ENCODE results near the gene IP6K3.
A peak's percentile ranks its signal among the peaks of the same experiment; 100 is the strongest.

Gene IP6K3

DNA sequence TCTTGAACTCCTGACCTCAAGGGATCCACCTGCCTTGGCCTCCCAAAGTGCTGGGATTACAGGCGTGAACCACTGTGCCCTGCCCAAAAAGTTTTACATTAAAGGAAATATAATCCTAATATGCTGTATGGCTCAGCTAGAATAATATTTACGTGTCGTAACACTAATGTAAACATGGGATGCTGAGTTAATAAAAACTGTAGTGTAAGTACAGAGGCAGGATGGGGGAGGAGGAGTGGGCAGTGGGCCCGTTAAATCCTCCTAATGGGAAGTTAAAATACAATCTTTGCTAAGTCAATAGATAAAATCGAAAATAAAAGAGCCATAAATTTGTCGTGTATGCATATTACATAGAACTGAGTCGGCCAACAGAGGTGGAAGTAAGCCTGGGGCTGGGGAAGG, 12.1 kb upstream of the IP6K3 start:
- DNase-seq = no peak

DNA sequence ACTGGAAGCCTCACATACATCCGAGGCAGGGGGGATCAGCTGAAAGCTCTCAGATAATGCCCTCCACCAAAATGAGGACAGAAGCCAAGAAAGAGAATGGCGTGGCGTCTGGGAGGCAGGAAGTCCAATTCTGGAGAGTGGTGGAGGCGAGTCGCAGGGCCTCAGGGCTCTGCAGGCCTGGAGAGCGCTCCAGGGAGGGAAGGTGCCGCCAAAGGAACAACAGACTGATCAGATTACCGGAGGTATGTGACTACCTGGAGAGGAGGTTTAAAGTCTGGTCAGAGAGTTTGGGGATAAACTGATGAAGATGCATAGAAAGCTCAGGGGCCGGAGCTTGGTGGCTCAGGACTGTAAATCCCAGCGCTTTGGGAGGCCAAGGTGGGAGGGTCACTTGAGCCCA, 11.2 kb upstream of the IP6K3 start:
- DNase-seq = no peak

DNA sequence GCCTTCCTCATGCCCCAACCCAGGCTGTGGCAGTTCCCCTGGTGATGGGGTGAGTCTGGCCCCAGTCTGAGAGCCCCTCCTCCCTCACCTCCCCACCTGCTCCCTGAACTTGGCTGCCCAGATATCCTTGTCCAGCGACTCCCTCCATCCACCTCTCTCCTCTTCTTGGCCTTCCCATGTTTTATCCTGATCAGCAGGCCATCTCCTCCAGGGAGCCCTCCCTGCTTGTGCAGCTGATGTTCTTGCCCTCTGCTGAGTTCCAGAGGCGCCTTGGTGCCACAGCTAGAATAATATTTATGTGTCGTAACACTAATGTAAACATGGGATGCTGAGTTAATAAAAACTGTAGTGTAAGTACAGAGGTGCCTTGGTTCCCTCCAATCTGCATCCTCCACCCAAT, 10.4 kb upstream of the IP6K3 start:
- no peak for DNase-seq

DNA sequence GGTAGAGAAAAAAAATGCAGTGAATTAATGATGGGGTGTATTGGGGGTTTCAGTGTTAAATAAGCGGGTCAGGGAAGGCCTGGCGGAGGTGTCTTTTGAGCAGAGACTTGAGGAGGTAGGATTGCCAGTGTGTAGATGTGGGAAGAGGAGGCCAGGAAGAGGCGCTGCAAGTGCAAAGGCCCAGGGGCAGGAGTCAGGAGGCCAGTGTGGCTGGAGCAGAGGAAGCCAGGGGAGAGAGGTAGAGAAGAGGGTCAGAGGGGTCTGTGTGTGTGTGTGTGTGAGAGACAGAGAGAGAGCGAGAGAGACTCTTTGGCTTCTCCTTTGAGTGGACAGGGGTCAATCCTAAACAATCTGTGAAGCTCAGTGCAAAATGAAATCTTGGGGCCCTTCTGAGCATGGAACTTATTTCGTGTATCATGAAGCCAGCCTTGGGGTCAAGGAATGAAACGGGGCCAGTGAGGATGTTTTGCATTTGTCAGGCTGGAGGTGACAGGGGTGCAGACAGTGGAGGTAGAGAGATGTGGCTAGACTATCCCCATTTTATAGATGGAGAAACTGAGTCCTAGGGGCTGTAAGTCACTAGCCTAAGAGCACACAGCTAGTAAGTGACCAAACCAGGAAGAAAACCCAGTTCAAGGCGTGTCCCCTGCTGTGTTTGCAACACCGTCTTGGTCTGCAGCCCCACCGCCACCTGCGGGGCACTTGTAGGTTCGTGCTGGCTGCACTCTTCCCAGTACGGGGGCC, 9.7 kb upstream of the IP6K3 start:
- DNase-seq = no peak

DNA sequence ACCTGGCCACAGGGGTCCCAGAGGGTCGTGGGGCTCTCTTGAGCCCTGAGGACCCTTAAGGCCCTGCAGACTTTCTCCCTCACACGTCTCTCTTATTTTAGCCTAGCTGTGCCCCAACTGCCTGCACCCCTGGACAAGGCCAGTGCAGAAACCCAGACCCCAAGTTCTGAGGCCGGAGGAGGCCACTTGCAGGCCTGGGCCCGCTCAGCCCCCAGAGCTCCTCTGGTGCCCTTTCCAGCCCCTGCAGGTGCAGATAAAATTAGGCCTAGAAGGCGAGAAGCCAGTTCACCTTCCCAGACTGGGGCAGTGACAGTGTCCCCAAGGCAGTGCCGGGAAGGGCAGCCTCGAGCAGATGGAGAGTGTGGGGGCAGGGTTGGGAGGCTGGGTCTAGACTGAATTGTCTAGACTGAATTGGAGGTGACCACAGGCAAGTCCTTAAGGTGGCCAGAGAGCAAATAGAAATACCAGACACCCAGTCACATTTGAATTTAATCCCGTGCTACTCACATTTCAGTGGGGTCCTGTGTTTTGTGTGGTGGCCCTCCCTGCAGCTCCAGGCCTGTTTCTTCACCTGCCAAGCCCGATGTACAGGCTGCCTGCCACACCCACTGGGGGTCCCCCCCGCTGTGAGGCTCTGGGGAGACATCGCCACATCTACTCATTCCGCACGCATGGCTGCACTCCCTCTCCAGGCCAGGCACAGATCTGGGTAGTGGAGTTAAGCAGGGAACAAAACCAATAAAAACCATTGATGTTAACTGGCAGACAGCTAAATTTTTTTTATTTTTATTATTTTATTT, 8.6 kb upstream of the IP6K3 start:
- no peak for DNase-seq

DNA sequence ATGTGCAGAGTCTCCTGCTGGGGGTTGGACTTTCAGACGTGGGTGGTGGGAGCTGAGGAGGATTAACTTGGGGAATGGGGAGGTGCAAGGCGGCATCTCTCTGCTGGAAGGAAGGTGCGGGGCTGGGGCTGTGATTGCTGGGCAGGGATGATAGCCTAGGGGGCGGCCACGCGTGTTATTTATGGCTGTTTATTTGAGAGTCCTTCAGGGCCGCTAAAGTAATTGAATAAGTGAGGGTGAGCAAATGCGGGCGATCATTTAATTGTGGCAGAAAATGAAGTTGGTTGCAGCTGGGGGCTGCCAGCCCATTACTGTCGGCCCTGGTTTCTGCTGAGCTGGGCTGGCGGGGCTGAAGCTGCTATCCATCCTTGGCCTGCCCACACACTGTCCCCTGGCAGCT, 7.5 kb upstream of the IP6K3 start:
- DNase-seq = no peak

DNA sequence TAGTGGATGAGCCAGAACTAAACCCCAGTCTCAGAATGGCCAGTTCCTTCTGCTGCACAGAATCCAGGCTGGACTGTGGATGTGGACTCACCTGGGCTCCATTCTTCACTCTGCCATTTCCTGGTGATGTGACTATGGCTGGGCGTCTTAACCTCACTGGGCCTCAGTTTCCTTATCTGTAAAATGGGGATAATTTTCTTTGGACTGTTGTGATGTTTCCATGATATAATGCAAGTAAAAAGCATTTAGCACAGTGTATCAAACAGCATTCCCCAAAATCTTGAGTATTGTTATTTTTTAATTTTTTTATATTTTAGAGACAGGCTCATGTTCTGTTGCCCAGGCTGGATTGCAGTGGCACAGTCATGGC, 5.9 kb upstream of the IP6K3 start:
- DNase-seq = no peak

DNA sequence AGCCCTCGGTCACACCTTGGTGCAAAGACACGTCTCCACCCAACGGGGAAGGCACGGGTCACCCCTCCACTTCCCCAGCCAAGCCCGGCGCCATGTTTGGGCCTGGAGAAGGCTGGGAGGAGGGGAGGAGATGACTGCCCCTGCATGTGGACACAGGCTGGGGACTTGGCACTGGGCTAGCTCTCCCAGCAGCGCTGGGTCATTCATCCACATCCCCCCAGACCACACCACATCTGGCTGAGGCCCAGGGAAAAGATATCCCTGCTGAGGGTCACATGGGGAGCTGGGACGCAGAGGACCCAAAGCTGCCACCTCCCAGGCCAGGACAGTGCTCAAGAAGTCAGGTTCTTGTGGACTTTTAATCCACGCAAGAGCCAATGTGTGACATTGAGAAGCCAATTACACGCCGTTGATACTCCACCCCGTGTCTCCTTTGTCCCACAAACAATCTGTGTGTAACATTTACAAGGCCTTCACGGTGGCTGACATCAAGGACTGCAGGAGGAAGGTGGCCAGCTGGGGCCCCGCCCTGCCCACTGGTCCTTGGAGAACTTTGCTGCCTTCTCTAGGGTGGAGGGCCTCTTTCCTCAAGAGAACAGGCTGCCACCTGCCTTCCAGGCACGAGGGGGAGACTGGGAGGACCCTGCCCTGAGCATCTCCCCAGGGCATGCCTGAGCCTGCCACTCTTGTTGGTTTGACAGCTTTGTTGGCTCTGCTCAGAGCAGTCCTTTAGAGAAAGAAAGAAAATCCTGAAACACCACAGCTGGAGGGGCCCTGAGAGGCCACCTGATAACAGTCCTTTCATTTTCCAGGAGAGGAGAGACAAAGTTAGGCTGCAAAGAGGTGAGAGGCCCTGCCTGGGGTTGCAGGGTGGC, 5.3 kb upstream of the IP6K3 start:
- no peak for DNase-seq

DNA sequence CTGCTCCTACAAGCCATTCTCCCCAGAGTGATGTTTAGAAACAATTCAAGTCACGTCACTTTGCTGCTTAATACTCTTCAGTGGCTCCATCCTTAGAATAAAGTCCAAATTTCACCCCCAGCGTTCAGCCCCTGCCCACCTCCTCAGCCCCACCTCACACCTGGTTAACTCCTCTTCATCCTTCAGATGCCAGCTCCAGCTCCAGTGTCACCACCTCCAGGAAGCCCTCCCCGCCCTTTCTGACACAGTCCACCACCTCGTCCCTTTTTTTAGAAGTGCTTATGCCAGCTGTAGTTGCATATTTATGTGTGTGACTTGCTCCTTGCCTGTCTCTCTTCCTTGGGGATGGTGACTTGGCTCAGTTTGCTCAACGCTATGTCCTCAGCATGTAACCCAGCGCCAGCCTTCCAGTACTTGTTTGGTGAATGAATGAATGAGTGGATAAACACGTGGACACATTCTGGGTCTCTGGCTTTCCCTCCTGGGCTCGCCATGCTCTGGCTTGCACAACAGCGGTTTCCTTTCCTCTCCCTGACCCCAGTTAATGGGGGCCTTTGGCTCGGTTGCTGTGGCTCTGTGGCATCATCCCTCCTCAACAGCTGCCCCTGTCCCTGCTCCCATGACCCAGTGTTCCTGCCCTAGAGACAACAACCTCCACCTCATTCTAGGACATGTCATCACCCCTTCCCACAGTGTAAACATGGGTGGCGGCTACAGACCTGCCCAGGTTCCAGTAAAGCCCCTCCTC, 3.7 kb upstream of the IP6K3 start:
- no peak for DNase-seq

DNA sequence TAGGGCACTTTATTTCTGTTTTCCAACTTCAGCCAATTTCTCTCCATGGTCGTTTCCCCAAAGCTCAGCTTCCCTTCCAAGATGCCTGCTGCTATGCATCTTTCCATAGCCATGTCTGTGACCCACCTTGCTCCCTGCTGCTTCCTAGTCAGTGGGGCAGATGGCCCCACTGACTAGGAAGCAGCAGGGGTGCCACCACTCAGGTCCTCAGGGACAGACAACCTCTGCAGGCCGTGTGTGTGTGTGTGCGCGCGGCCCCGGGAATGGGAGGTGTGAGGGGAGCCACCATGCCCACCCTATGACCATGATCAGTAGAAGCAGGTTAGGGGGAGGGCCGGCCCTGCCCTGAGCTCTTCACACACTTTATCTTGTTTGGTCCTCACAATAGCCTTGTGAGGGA, 2.7 kb upstream of the IP6K3 start:
- DNase-seq = no peak

DNA sequence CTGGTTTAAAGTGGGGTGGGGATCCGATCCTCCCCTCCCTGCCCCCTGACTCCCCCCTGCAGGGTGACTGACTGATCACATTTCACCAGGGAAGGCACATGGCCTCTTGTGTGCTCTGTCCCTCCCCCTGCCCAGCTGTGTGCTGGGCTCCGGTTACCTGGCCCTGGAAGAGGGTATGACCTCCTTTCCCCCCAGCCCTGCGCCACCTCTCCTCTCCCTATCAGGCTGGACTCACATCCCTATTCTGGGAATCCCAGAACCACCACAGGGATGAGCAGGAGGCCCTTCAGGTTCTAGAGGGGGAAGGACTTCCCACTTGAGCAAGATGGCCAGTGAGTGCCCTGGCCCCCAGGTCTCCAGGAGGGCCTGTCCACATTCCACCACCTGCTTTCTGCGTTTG, 2.1 kb upstream of the IP6K3 start:
- DNase-seq = no peak

DNA sequence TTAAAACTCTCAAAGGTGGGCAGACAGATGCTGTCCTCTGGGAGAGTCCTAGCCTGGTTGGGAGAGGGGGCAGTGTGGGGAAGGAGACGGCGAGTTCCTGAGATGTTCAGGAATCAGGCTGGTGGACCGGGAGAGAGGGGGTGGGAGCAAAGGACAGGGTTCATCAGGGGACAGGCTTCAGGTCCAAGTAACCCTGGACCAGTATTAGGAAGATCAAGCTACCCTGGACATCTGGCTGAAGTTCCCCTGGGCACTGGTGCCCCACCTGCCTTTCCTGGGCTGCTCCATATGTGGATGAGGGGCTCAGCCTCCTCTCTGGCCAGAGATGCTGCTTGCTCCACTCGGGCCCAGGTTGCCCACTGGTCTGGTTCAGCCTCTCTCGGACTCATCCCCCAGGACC, 1.1 kb upstream of the IP6K3 start:
- DNase-seq = no peak

DNA sequence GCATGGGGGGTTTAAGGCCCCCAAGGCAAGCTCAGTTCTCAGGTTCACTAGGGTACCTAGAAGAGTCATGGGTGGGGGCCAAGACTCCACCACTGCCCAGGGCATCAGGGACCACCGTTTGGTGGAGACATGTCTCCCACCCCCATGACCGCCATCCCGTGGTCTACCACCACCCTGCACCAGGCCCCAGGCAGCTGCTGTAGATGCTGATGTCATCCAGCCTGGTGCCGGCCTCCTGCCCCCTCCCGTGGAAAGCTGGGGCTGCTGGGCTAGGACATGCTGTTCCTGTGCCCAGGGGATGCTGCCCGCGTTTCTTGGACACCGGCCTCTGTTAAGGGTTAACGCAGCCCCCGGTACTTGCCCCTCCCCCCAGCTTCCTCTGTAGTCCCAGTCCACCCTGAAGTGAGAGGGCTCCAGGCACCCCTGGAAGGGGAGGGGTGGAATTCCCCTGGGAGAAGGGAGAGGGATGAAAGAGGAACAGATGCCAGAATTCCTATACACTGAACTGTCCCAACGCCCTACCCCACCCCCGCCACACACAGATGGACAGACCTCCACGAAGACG, 587 bp downstream of the IP6K3 start:
- no peak for DNase-seq

DNA sequence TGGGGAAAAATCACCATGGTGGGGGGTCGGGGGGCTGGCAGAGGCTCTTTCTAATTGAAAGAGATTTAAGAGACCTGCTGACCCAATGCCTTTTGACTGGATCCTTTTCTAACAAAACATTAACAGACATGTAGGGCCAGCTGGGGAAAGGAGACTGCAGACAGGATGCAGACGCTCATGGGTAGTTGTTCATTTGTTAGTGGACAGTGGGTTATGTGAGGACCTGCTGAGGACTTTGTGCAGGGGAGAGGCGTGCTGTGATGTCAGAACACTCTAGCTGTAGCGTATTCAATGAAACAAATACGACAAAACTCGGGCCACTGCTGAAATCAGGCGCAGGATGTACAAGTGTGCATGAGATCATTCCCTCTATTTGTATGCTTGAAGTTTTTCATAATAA, 1.2 kb downstream of the IP6K3 start:
- no peak for DNase-seq

DNA sequence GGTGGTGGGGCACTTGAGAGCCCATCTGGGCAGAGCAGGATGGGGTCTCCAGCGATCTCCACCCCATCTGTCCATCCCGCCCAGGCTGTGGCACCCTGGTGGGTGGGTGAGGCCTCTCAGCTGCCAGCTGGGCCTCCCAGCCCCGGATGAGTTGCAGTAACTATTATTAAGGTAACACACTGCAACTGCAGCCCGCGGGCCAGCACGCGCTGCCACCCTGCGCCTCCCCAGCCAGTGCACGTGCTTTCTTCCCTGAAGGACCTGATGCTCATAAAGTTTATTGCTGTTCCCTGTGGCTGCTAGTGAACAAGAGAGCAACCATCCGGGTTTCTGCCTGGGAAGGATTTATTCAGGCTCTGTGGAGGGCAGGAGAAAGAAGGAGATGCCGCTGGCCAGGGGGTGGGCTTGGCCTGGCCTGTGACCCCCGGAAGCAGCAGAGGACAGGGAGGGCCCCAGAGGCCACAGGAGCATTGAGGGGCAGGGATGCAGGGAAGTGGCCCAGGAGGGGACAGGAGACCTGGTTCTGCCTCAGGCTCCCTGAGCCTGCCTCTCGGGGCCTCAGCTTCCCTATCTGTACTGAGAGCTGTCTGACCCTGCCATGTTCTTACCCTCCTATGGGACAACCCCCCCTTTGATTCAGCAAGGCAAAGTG, 1.7 kb downstream of the IP6K3 start:
- DNase-seq = no peak

DNA sequence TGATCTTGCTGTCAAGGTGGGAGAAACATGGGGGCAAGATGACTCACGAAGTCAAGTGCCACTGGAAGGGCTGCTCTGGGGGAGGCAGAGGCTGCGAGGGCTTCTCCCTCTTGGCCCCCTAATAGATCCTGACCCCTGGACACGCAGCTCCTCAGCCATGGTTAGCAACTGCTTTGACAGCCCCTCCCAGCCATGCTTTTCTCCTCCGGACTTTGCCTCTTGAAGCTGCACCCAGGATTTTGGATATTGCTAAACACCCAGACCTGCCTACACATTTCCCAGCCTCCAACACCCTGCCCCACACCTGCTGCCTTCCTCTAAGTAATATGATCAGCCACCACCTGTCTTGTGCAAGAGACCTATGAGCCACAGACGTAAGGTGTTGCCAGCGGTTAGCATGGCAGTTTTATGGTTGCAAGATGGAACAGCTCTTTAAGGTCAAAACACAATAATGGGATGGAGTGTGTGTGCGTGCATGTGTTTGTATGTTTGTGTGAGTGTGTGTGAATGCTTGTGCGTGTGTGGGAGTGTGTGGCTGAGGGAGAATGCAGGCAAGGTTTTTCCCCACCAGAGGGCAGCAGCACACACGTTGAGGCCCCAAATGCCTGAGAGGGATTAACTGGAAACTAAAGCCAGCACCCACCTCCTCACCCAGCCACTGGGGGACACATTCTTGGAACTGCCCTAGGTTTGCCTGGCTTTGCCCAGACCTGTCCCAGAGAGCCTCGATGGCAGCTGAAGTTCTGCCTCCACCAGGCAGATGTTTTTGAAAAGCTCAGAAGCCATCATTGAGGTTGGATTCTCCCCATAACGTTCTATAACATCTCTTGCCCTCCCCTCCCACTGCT, 2.5 kb downstream of the IP6K3 start:
- peak; percentile 88 for DNase-seq

DNA sequence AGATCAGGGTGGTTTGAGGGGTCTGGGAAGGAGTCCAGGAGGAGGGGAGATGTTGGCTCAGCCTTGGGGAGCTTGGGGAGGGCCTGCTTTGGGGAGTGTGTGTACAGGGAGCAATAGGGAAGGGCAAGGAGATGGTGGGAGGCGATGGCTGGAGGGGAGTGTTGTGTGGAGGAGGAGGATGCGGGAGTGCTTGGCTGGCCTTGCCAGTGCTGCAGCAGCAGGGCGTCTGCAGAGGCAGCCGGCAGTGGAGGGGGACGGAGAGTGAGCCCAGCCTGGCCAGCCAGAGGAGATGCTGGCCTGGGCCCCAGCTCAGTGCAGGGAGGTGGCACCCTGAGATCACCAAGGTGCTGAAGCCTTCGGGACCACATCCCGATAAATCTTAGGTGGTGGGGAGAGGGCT, 3.9 kb downstream of the IP6K3 start:
- no peak for DNase-seq

DNA sequence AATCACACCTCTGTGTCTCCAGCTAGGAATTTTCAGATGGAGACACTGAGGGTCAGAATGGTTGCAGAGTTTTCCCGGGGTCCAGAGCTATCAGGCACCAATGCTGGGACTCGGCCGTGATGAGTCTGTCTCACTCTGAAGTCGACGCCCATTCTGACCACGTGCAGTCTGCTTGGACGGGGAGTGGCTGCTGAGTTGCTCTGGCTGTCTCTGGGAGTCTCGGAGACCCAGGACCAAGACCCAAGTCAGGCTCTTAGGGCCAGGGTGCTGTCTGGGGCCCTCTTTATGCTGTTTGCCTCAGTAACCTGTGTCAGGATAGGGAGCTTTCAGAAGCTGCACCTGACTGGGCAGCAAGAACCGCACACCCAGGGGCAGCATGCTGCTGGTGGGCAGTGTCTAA, 4.6 kb downstream of the IP6K3 start:
- DNase-seq = no peak

DNA sequence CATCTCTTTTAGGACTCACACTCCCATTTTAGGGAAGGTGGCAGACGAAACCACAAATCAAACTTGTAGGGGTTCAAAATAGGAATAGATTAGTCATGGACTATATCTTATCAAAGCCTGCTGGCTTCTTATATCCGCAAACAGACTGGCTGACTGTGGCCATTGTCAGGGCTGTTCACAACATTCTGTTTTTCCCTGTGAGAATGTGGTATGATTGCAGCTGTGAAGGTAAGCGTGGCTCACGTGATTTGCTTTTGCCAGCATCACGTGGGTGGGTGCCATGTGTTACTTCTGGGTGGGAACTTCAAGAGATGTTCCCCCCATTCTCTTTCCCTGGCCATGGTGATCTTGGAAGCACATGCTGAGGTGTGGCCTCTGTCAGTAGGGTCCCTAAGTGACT, 5.9 kb downstream of the IP6K3 start:
- no peak for DNase-seq

DNA sequence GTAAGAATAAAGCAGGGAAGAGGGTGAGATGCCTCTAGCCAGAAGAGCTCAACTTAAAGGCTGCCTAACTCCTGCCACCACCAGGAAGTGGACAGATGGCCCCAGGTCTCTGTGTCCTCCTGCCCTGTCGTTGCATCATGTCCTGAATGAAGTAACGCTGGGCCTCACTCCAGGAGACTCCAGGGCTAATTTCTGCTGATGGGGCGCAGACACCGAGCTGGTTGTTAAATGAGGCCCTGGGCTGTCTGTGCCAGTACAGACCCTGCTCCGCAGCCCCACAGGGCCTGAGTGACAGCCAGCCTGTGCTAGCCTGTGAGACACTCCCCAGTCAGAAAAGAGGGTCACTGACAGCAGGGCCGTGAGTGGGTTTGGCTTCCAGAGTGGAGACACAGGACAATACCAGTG, 6.5 kb downstream of the IP6K3 start:
- DNase-seq = no peak

DNA sequence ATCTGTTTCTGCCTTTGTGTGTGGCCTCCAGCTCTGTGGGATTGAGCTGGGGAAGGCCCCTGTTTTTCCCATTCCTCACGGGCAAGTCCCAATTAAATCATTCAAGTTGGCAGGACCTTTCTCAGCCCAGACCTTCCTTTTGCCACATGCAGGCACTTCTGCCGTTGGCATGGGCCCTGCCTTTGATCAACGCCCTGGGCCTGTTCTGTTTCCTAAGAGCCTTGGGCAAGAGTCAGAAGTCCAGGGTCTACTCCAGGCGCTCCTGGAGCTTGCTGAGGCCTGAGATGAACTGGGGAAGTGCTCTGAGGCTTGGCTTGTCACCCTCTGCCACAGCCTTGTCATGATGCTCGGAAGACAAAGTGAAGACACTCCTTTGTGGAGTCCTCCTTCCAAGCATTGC, 7.1 kb downstream of the IP6K3 start:
- DNase-seq = no peak
